IMR-90 (cell line): Measurements from ENCODE around the gene RNF111. TPM values are rescaled to one million over a fixed set of nuclear protein-coding genes. Genes with fewer than 3 reads are reported as not detected.
A peak's percentile ranks its signal among the peaks of the same experiment; 100 is the strongest.

Source experiments
- ATAC-seq: fragments of 200-7000 bp; cut with Tn5 transposase; 2 replicates; pipeline ENCODE4 v1.9.1; 2020; ENCODE audit warnings: low read depth, mild to moderate bottlenecking, moderate library complexity
- BruUV-seq: library from RNA; stranded (reverse); fragments of 400-500 nt; replicated peaks from 2 replicates; lab custom pipeline; 2021; lab: Mats Ljungman, UMichigan
- CTCF ChIA-PET: fragments of 300-600 bp; formaldehyde crosslinking; extraction: SDS; loops from one replicate; lab custom pipeline; 2021; ENCODE audit warnings: antibody characterized with exemption; lab: Yijun Ruan, JAX
- POLR2A ChIA-PET: fragments of 300-600 bp; sonication (Branson Sonifier 250); formaldehyde crosslinking; loops from one replicate; lab custom pipeline; 2022; ENCODE audit warnings: antibody characterized with exemption; ENCODE audit not compliant: unreplicated experiment; lab: Charles Lee
- DNase-seq: peaks from one replicate; pipeline ENCODE4 v3.0.0; 2013
- H2AFZ ChIP-seq: replicated peaks from 2 replicates; pipeline ENCODE3; 2013; ENCODE audit warnings: low read length, mild to moderate bottlenecking; ENCODE audit not compliant: poor library complexity
- H2AK5ac ChIP-seq: 2 replicates; pipeline ENCODE4 v1.6.1; 2013; ENCODE audit warnings: low read depth, low read length, inconsistent platforms
- H2AK9ac ChIP-seq: replicated peaks from 2 replicates; pipeline ENCODE3; 2013; ENCODE audit warnings: mild to moderate bottlenecking, low read depth, low read length, moderate library complexity; ENCODE audit not compliant: poor library complexity
- H2BK120ac ChIP-seq: 2 replicates; pipeline ENCODE4 v1.6.1; 2013; ENCODE audit warnings: low read depth, low read length, inconsistent platforms
- H2BK15ac ChIP-seq: 3 replicates; pipeline ENCODE4 v1.6.1; 2013; ENCODE audit warnings: low read depth, low read length, inconsistent platforms
- H2BK20ac ChIP-seq: 2 replicates; pipeline ENCODE4 v1.6.1; 2013; ENCODE audit warnings: low read depth, mild to moderate bottlenecking, inconsistent platforms, low read length, moderate library complexity
- H2BK5ac ChIP-seq: 2 replicates; pipeline ENCODE4 v1.6.1; 2013; ENCODE audit warnings: mild to moderate bottlenecking, low read depth, low read length, inconsistent platforms; ENCODE audit not compliant: poor library complexity, severe bottlenecking
- H3K14ac ChIP-seq: replicated peaks from 2 replicates; pipeline ENCODE4 v1.6.1; 2013; ENCODE audit warnings: low read depth, low read length, inconsistent platforms
- H3K18ac ChIP-seq: 2 replicates; pipeline ENCODE4 v1.6.1; 2013; ENCODE audit warnings: low read depth, low read length, control low read depth
- H3K23ac ChIP-seq: 2 replicates; pipeline ENCODE4 v1.6.1; 2013; ENCODE audit warnings: low read depth, low read length, inconsistent platforms
- H3K27ac ChIP-seq: 2 replicates; pipeline ENCODE4 v1.5.1; 2013; ENCODE audit warnings: mild to moderate bottlenecking, control low read depth, low read length; ENCODE audit not compliant: insufficient read depth
- H3K27me3 ChIP-seq: 2 replicates; pipeline ENCODE4 v1.6.1; 2013; ENCODE audit warnings: low read length; ENCODE audit not compliant: control insufficient read depth, insufficient read depth
- H3K36me3 ChIP-seq: 2 replicates; pipeline ENCODE4 v1.6.1; 2013; ENCODE audit warnings: low read length, mixed read lengths; ENCODE audit not compliant: control insufficient read depth, insufficient read depth
- H3K4ac ChIP-seq: 2 replicates; pipeline ENCODE4 v1.6.1; 2013; ENCODE audit warnings: low read depth, low read length, inconsistent platforms
- H3K4me1 ChIP-seq: 2 replicates; pipeline ENCODE4 v1.6.1; 2013; ENCODE audit warnings: low read length, mixed read lengths; ENCODE audit not compliant: control insufficient read depth, insufficient read depth
- H3K4me2 ChIP-seq: 2 replicates; pipeline ENCODE4 v1.6.1; 2013; ENCODE audit warnings: low read depth, mild to moderate bottlenecking, control low read depth, low read length, moderate library complexity
- H3K4me3 ChIP-seq: 2 replicates; pipeline ENCODE4 v1.5.1; 2013; ENCODE audit warnings: low read depth, mild to moderate bottlenecking, control low read depth, low read length, moderate library complexity; ENCODE audit not compliant: insufficient read depth
- H3K56ac ChIP-seq: 2 replicates; pipeline ENCODE4 v1.6.1; 2013; ENCODE audit warnings: low read length, inconsistent platforms; ENCODE audit not compliant: insufficient read depth; ENCODE audit errors: extremely low read depth
- H3K79me1 ChIP-seq, 2 experiments: 2 replicates each; pipeline ENCODE4 v1.6.1; 2013; ENCODE audit warnings: low read length in 2 of 2, inconsistent platforms in 1 of 2, low read depth in 1 of 2
- H3K9ac ChIP-seq: 2 replicates; pipeline ENCODE4 v1.6.1; 2013; ENCODE audit warnings: low read depth, low read length, control low read depth
- H3K9me1 ChIP-seq: 2 replicates; pipeline ENCODE4 v1.6.1; 2013; ENCODE audit warnings: low read length, inconsistent platforms; ENCODE audit not compliant: insufficient read depth
- H3K9me3 ChIP-seq: 2 replicates; pipeline ENCODE4 v1.6.1; 2013; ENCODE audit warnings: low read length; ENCODE audit not compliant: control insufficient read depth, insufficient read depth
- H4K20me1 ChIP-seq: 2 replicates; pipeline ENCODE4 v1.6.1; 2013; ENCODE audit warnings: low read length, inconsistent platforms; ENCODE audit not compliant: insufficient read depth
- H4K5ac ChIP-seq: 2 replicates; pipeline ENCODE4 v1.6.1; 2013; ENCODE audit warnings: mild to moderate bottlenecking, low read depth, low read length, control low read depth
- H4K8ac ChIP-seq, 2 experiments: 2 replicates each; pipeline ENCODE4 v1.6.1; 2013; ENCODE audit warnings: low read depth in 2 of 2, low read length in 2 of 2, control low read depth in 1 of 2, inconsistent platforms in 1 of 2
- H4K91ac ChIP-seq: 2 replicates; pipeline ENCODE4 v1.6.1; 2013; ENCODE audit warnings: low read depth, low read length, inconsistent platforms; ENCODE audit not compliant: insufficient read depth
- CEBPB ChIP-seq: IDR thresholded peaks from 2 replicates; pipeline ENCODE4 v1.6.1; 2012; ENCODE audit warnings: low read depth, low read length, improper control_type of control experiment
- SMC3 ChIP-seq: fragments of 150-350 bp; IDR thresholded peaks from 2 replicates; pipeline ENCODE4 v1.6.1; 2016; ENCODE audit warnings: low read depth, mild to moderate bottlenecking, antibody characterized with exemption, low read length, moderate library complexity
- WGBS, 2 experiments: methylation state at CpG; one replicate each; pipeline versions ENCODE4 v1.1.5 to v1.1.7; 2013; ENCODE audit warnings: missing lambda C conversion rate in 2 of 2; ENCODE audit not compliant: insufficient read length in 1 of 2; ENCODE audit errors: extremely low coverage in 2 of 2; 5-methylcytosine and 5-hydroxymethylcytosine counted together
- dilution Hi-C: fragments of 300-500 bp; cut with HindIII; formaldehyde crosslinking; loops from one replicate; pipeline ENCODE4 v1.14.3; 2018; ENCODE audit warnings: low sequenced_read_pairs; ENCODE audit not compliant: unreplicated experiment
- in situ Hi-C: fragments of 300-500 bp; cut with MboI; formaldehyde crosslinking; loops from 3 replicates; pipeline ENCODE4 v1.14.3; 2019; ENCODE audit warnings: low sequenced_read_pairs, inconsistent platforms, mixed read lengths
- intact Hi-C: fragments of 100-400 bp; cut with micrococcal nuclease; formaldehyde crosslinking; loops from 2 replicates; pipeline ENCODE4 v1.10.0; 2022
- polyA plus RNA-seq, 3 experiments: library from polyadenylated mRNA; depleted of rRNA; stranded (reverse); fragments of >200 nt; gene quantifications; 2 replicates each; pipeline ENCODE4 v1.2.3, GENCODE V29; 2012; ENCODE audit warnings: low replicate concordance in 1 of 3
- total RNA-seq: library from RNA; depleted of rRNA; stranded (reverse); fragments of >200 nt; gene quantifications from 2 replicates; pipeline ENCODE4 v1.2.3, GENCODE V29; 2012

RNF111 gene
- total and polyA plus RNA-seq, 2 of the 4 experiments (the other 2 are of a cell fraction): 13.5 to 20.1 TPM

DNA sequence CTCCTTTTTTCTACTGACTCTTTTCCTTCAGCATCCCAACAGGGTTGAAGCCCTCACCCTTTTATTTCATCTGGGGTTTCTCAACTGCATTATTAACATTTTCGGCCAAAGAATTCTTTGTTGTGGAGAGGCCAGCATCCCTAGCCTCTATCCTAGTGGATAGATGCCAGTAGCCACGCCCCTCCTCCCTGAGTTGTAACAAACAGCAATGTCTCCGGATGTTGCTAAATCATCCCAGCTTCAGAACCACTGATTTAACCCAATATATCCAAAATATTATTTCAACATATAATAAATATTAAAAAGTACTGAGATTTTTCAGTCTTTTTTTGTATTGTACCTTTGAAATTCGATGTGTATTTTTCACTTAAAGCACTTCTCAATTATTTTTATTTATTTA lies 2.0 kb upstream of the RNF111 start:
- no peak overlapping the region for H4K5ac ChIP-seq
- no peak overlapping the region for H2BK5ac ChIP-seq
- no peak overlapping the region for H2BK20ac ChIP-seq
- ATAC-seq (no peak), DNase-seq (peak; percentile 19)
- TF ChIP-seq SMC3: no peak
- peak; percentile 39; the same call in 1 of the 2 replicates for TF ChIP-seq CEBPB
- no peak overlapping the region for H3K18ac ChIP-seq
- no CpG with 5 or more reads among the region's 4 CpGs for WGBS, 2 experiments
- peaks cover 26% of the 10 kb centered on the region for H4K20me1 ChIP-seq
- no peak overlapping the region for H2BK15ac ChIP-seq
- in situ Hi-C loops: no loop called here
- BruUV-seq: no TSS peak
- H2AK5ac ChIP-seq: no peak overlapping the region
- H3K9ac ChIP-seq: no peak overlapping the region
- POLR2A ChIA-PET: no interaction called here
- H3K56ac ChIP-seq: no peak overlapping the region
- H3K9me3 ChIP-seq: no peaks in the 10 kb centered on the region
- H3K9me1 ChIP-seq: no peaks in the 10 kb centered on the region
- no peaks in the 10 kb centered on the region for H3K27me3 ChIP-seq
- no peak overlapping the region for H2AK9ac ChIP-seq
- CTCF ChIA-PET: no interaction called here
- dilution Hi-C loops: no loop called here
- no peaks in the 10 kb centered on the region for H3K4me1 ChIP-seq
- no peak overlapping the region for H4K91ac ChIP-seq
- no peaks in the 10 kb centered on the region for H3K36me3 ChIP-seq
- H3K14ac ChIP-seq: no peak overlapping the region
- no peak overlapping the region for H2BK120ac ChIP-seq
- H3K4me3 ChIP-seq: no peak overlapping the region
- peaks cover 3 to 14% of the 10 kb centered on the region in 2 experiments; a peak in 2 of 4 replicates for H3K79me1 ChIP-seq
- H3K27ac ChIP-seq: no peak overlapping the region
- no peak overlapping the region for H3K4me2 ChIP-seq
- intact Hi-C loops: loop anchor here (5.0 to 10.0 kb wide), 2 partner anchors 122 to 389 kb away; partner anchors contain the start of genes CCNB2 and MYO1E
- no peak overlapping the region for H2AFZ ChIP-seq
- no peak overlapping the region for H3K4ac ChIP-seq
- H3K23ac ChIP-seq: no peak overlapping the region
- no peak overlapping the region for H4K8ac ChIP-seq
